ENCODE results near the gene FLT3LG. TPM values are rescaled to one million over a fixed set of nuclear protein-coding genes. Genes with fewer than 3 reads are reported as not detected.
"Not testable (repeated sequence)": the region's sequence is repeated elsewhere in the genome, so short reads cannot be mapped to it uniquely, and the experiment has no call there.

FLT3LG gene
- total RNA-seq, 1 experiment from 2014 or later: 1.5 TPM

DNA sequence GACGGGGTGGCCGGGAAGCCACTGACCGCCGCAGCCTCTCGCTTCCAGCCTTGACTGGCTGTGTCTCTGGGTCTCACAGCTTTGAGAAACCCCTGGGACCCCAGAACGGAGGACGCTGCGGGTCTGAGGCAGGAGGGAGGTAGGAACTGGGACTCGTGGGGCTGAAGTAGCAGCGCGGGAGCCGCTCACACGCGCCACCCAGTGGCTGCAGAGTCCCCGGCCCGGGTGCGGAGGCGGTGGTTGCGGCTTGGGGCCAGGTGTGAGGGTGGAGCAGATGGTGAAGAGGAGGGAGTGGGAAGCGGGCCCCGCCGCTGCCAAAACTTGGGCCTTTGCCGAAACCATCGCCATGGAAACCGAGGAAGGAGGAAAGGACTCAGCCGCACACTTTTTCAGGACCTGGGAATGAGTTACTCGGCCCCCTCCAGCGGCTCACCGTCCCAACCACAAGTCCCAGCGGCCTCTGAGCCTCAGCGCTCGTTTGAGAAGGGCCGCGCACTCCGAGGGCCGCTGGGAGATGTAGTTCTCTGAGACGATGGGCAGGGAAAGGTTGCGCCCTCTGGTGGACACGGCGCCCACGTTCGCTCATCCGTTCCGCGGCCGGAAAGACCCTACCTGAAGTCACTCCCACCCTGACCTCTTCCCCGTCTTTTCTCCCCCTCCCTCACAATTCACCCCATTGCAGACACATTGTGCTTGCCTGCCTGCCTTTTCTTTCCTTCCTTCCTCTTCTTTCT, 30.5 kb upstream of the FLT3LG start:
- BruUV-seq (replicated peaks): no TSS peak
- H3K36me3 ChIP-seq (ENCODE audit: control insufficient read depth, insufficient read depth, low read length): no peaks in the 10 kb centered on the region
- ChIA-PET CTCF (interaction anchor here (0.6 to 0.7 kb wide), 5 partner anchors 23 to 435 kb away, joined by 3 to 10 read pairs (median 4); no protein-coding TSS in a partner anchor), POLR2A (no interaction called here)
- H3K4me3 ChIP-seq (ENCODE audit: low read depth in 2 of 2, low read length in 2 of 2): peak overlapping the region; percentile 61 to 63
- no peak for DNase-seq (ENCODE audit: low read depth, low spot score)
- H3K27me3 ChIP-seq (ENCODE audit: control insufficient read depth, insufficient read depth, low read length): peaks cover 9% of the 10 kb centered on the region; the same call in 1 of the 2 replicates
- intact Hi-C loops (cut with micrococcal nuclease; ENCODE audit: unreplicated experiment): loop anchor here (5.0 kb wide), 1 partner anchor 51 kb away; no protein-coding TSS in a partner anchor
- H3K4me1 ChIP-seq (ENCODE audit: control insufficient read depth, insufficient read depth, low read length): no peaks in the 10 kb centered on the region; the same call in 1 of the 2 replicates
- no peak overlapping the region for H3K27ac ChIP-seq (ENCODE audit: low read length)
- peak; percentile 89 for ATAC-seq
- in situ Hi-C loops (cut with HindIII; ENCODE audit: low pct_unique_long_range_greater_than_20kb, low sequenced_read_pairs): no loop called here
- TF ChIP-seq, protein P1, sequence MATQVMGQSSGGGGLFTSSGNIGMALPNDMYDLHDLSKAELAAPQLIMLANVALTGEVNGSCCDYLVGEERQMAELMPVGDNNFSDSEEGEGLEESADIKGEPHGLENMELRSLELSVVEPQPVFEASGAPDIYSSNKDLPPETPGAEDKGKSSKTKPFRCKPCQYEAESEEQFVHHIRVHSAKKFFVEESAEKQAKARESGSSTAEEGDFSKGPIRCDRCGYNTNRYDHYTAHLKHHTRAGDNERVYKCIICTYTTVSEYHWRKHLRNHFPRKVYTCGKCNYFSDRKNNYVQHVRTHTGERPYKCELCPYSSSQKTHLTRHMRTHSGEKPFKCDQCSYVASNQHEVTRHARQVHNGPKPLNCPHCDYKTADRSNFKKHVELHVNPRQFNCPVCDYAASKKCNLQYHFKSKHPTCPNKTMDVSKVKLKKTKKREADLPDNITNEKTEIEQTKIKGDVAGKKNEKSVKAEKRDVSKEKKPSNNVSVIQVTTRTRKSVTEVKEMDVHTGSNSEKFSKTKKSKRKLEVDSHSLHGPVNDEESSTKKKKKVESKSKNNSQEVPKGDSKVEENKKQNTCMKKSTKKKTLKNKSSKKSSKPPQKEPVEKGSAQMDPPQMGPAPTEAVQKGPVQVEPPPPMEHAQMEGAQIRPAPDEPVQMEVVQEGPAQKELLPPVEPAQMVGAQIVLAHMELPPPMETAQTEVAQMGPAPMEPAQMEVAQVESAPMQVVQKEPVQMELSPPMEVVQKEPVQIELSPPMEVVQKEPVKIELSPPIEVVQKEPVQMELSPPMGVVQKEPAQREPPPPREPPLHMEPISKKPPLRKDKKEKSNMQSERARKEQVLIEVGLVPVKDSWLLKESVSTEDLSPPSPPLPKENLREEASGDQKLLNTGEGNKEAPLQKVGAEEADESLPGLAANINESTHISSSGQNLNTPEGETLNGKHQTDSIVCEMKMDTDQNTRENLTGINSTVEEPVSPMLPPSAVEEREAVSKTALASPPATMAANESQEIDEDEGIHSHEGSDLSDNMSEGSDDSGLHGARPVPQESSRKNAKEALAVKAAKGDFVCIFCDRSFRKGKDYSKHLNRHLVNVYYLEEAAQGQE (IDR thresholded peaks at IDR 0.05; ENCODE audit: insufficient read depth in 1 of 2, low read depth in 2 of 2, low read length in 1 of 2): no peak
- TF ChIP-seq, protein P2, sequence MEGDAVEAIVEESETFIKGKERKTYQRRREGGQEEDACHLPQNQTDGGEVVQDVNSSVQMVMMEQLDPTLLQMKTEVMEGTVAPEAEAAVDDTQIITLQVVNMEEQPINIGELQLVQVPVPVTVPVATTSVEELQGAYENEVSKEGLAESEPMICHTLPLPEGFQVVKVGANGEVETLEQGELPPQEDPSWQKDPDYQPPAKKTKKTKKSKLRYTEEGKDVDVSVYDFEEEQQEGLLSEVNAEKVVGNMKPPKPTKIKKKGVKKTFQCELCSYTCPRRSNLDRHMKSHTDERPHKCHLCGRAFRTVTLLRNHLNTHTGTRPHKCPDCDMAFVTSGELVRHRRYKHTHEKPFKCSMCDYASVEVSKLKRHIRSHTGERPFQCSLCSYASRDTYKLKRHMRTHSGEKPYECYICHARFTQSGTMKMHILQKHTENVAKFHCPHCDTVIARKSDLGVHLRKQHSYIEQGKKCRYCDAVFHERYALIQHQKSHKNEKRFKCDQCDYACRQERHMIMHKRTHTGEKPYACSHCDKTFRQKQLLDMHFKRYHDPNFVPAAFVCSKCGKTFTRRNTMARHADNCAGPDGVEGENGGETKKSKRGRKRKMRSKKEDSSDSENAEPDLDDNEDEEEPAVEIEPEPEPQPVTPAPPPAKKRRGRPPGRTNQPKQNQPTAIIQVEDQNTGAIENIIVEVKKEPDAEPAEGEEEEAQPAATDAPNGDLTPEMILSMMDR (IDR thresholded peaks at IDR 0.05): peak; percentile 94
- H3K9me3 ChIP-seq (ENCODE audit: control insufficient read depth, insufficient read depth, low read depth, low read length): no peaks in the 10 kb centered on the region

DNA sequence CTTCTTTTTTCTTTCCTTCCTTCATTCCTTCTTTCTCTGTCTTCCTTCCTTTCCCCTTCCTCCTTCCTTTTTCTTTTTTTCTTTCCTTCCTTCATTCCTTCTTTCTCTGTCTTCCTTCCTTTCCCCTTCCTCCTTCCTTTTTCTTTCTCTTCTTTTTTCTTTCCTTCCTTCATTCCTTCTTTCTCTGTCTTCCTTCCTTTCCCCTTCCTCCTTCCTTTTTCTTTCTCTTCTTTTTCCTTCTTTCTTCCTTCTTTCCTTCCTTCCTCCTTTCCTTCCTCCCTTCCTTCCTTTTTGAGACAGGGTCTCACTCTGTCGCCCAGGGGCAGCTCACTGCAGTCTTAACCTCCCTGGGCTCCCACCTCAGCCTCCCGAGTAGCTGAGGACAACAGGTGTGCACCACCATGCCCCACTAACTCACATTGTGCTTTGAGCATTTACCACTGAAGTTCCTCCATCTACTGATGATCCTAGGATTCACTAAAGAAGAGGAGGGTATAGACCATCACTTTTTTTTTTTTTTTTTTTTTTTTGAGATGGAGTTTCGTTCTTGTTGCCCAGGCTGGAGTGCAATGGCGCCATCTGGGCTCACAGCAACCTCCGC, 29.8 kb upstream of the FLT3LG start:
- intact Hi-C loops (cut with micrococcal nuclease; ENCODE audit: unreplicated experiment): loop anchor here (5.0 kb wide), 1 partner anchor 52 kb away; no protein-coding TSS in a partner anchor
- H3K4me3 ChIP-seq (ENCODE audit: low read depth in 2 of 2, low read length in 2 of 2); H3K9me3 ChIP-seq (ENCODE audit: control insufficient read depth, insufficient read depth, low read depth, low read length); H3K4me1 ChIP-seq (ENCODE audit: control insufficient read depth, insufficient read depth, low read length); H3K27me3 ChIP-seq (ENCODE audit: control insufficient read depth, insufficient read depth, low read length); ATAC-seq; H3K36me3 ChIP-seq (ENCODE audit: control insufficient read depth, insufficient read depth, low read length); DNase-seq (ENCODE audit: low read depth, low spot score); BruUV-seq (replicated peaks); in situ Hi-C loops (cut with HindIII; ENCODE audit: low pct_unique_long_range_greater_than_20kb, low sequenced_read_pairs); H3K27ac ChIP-seq (ENCODE audit: low read length); POLR2A ChIA-PET: not testable (repeated sequence)
- CTCF ChIA-PET: interaction anchor here (0.6 to 0.7 kb wide), 3 partner anchors 69 to 435 kb away, joined by 3 to 10 read pairs (median 8); no protein-coding TSS in a partner anchor

DNA sequence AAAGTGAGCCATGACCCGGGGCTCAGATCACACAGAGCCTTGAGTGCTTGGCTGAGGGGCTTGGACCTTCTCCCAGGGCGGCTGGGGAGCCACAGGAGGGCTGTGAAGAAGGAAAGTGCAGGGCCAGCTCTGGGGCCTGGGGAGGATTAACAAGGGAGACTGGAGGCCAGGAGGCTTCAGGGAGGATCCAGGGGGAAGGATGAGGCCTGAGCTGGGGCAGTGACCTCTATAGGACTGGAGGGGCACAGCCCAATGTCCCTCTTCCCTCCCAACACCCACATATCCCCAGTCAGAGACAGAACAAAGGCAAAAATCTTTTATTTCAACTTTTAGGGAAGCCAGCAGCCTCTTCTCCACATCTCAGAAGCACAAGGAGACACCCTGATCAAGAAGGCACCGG, 28.0 kb upstream of the FLT3LG start:
- TF ChIP-seq TCF7L2 (IDR thresholded peaks at IDR 0.05; ENCODE audit: low read depth, low read length): no peak
- TF ChIP-seq, protein P1 (IDR thresholded peaks at IDR 0.05; ENCODE audit: insufficient read depth in 1 of 2, low read depth in 2 of 2, low read length in 1 of 2): no peak
- H3K4me3 ChIP-seq (ENCODE audit: low read depth in 2 of 2, low read length in 2 of 2): no peak overlapping the region
- BruUV-seq (replicated peaks): no TSS peak
- H3K27me3 ChIP-seq (ENCODE audit: control insufficient read depth, insufficient read depth, low read length): no peaks in the 10 kb centered on the region; the same call in 1 of the 2 replicates
- intact Hi-C loops (cut with micrococcal nuclease; ENCODE audit: unreplicated experiment): no loop called here
- in situ Hi-C loops (cut with HindIII; ENCODE audit: low pct_unique_long_range_greater_than_20kb, low sequenced_read_pairs): no loop called here
- no peaks in the 10 kb centered on the region for H3K36me3 ChIP-seq (ENCODE audit: control insufficient read depth, insufficient read depth, low read length)
- H3K9me3 ChIP-seq (ENCODE audit: control insufficient read depth, insufficient read depth, low read depth, low read length): no peaks in the 10 kb centered on the region
- no peak for ATAC-seq
- CTCF ChIA-PET: interaction anchor here (0.7 kb wide), 1 partner anchor 90 kb away, joined by 3 read pairs; no protein-coding TSS in a partner anchor
- no peak overlapping the region for H3K27ac ChIP-seq (ENCODE audit: low read length)
- H3K4me1 ChIP-seq (ENCODE audit: control insufficient read depth, insufficient read depth, low read length): no peaks in the 10 kb centered on the region
- DNase-seq (ENCODE audit: low read depth, low spot score): no peak
- POLR2A ChIA-PET: no interaction called here
